NCI-H82 treated with DMSO at 0.1 percent for 48 hours (cell line): ENCODE measurements around the gene AP5B1.

Source experiments
- DNase-seq: peaks from one replicate; lab custom pipeline; 2025; ENCODE audit not compliant: unreplicated experiment; lab: John Stamatoyannopoulos, UW

Gene AP5B1, protein sequence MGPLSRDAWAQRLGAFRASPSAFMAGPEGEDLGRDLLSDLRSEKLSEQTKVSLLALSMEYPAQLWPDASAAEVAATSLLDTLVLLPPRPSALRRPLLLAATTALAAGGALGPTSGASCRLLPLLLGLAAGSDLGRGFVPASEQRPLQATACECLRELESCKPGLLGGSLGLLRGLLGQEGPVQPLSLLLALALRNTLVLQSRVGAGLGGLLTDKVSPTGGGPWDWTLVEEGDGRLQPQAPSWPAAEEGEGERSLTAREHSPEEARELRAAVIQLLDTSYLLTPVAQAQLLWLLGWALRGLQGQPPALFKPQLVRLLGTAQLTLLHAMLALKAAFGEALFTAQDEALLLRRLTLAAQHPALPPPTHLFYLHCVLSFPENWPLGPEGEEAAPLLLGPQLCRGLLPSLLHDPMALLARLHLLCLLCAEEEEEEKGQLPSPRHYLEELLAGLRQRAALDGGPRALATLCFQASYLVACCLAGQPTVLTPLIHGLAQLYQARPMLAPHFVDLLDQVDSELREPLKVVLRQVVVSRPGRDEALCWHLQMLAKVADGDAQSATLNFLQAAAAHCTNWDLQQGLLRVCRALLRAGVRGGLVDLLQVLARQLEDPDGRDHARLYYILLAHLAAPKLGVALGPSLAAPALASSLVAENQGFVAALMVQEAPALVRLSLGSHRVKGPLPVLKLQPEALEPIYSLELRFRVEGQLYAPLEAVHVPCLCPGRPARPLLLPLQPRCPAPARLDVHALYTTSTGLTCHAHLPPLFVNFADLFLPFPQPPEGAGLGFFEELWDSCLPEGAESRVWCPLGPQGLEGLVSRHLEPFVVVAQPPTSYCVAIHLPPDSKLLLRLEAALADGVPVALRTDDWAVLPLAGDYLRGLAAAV

DNA sequence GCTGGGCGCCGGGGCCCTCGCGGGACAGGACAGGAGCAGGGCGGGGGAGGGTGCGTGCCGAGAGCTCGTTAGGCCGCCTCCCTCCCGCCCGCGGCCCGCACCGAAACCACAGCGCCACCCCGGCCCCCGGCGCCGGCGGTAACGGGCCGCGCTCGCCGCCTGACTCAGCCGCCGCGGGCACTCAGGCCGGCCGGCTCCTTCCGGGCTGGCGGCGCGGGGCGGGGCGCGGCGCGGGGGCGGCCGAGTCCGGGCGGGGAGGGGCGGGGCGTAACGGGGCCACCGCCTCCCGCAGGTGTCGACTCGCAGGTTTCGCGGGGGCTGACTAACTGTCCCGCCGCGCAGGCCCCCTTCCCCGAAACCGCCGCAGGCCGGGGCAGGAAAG is at the start of gene AP5B1:
AP5B1 (minus strand) TSS at position 207 of the 382 bp plus-strand sequence. CDS start 385 bp downstream, outside the sequence.
- no peak for DNase-seq

DNA sequence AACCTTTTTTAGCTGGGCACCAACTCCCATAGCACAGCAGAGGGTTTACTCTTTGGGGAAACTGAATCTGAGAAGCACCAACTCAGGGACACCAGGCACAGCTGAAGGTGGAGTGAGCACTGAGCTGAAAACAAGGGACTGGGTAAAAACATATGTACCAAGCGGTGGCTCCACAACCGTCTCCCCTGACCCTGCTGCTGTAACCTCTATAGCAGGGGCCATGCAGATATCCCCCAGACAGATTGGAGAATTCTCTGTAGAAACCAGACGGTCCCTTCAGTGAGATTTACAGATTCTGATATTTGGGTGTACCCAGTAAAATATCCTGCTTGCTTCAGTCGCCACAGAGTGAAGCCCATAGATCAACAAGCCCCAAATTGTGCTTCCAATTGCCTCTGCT is 48.7 kb upstream of the AP5B1 start:
- no peak for DNase-seq

DNA sequence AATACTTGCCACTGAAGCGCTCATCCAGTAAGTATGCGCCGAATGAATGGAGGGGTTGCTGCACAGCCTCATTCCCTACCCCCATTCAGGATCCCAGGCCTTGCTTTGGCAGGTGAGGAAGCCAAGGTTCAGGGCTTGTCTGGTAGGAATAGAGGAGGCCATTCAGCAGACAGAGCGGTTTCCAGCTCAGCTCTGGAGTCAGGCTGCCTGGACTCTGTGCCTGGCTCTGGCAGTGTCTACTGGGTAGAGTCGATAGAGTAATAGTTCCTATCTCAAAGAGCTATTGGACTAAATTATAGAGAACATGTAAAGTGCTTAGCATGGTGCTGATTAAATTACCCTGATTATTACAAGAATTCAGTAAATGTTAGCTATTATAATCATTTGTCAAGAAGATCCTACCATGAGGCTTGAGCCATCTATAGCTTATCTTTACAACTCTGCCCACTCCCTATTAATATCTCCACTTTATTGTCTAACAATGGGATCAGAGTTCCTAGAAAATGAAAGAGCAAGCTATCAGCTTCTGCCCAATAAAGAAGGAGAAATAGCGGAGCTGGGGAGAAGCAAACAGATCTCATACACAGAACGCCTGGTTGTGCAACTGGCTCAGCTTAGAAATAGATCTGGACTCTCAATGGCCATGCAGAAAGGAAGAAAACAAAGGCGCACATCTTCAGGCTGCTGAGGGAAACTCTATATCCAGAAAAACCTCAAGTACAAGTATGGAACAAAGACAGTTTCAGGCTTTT is 46.4 kb upstream of the AP5B1 start:
- no peak for DNase-seq

DNA sequence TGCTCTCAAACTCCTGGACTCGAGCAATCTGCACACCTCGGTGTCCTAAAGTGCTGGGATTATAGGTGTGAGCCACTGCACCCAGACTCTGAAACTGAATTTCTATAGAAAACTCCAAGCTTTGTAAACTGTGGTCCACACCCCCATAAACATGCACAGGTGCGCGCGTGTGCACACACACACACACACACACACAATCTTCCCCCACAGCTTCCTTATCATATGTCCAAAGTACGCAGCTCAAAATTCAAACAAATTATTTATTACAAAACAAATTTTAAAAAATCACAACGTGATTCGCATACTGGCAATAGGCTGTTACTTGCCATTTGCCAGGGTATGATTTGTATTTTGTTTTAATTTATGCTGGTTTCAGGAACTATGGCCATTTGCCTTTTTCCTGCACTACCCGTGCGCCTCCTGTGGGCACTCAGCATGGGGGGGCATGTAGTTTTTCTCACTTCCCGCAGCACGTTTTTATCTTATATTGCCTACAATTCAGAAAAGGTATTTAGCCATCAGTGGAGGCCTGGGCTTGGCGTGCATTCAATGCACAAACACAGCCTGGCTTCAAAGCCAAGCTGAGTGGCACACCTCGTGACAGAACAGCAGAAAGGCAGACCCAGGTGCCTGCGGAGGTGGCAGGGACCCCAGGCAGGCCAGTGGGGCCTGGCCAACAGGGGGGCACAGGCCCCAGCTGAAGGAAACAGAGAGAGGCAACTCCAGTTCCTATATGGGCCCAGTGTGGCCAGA is 42.2 kb upstream of the AP5B1 start:
- no peak for DNase-seq

DNA sequence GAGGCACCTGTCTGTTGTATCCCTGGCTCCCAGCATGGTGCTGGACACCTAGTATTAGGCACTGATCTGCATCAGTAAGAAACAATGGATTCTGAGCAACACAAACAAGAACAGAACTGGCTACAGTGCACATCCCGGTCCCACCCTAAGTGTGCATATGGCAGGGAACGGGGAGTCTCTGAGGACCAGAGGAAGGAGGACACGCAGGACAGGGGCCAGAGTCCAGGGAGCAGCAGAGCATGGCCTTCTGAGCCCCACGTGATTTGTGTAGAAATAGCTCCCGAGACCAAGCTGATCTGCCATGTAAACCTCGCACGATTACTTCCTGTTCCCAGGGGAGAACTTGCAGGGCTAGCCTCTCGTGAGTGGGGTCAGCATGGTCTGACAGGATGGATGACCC is 40.3 kb upstream of the AP5B1 start:
- DNase-seq = no peak

DNA sequence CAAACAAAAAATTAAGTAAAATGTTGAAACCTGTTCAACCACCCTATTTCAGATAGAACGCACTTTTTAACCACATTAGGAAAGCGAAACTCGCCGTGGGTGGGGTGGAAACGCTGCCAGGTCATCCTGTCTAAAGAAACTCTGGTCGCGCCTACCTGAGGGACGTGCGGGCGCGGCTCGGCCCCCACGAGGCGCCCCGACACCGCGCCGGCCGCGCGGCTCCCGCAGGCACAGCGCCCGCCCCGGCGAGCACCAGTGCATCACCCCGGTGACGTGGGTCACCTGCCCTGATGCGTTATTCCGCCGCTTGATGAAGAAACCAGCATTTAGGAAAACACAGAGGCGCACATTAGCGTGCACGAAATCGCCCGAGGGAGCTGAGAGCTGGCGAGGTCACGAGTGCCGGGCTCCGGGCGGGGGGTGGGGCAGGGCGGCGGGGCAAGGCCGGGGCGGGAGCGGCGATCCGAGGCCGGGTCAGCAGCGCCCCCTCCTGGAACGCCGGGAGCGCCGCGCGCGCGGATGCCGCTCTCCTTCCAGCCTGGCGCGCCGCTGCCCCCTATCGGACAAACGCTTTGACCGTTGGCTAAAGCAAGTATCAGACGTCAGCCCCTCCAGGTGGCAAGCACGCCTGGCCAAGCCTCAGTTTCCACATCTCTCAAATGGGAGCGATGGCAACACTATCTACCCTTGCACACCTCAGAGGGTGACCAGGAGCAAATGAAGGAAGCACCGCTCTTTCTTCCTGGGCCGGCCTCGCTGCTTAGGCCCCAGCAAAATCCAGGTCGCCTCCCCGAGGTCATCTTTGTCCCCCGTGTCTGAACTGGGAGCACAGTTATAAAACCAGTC is 37.3 kb upstream of the AP5B1 start:
- peak; percentile 40 for DNase-seq

DNA sequence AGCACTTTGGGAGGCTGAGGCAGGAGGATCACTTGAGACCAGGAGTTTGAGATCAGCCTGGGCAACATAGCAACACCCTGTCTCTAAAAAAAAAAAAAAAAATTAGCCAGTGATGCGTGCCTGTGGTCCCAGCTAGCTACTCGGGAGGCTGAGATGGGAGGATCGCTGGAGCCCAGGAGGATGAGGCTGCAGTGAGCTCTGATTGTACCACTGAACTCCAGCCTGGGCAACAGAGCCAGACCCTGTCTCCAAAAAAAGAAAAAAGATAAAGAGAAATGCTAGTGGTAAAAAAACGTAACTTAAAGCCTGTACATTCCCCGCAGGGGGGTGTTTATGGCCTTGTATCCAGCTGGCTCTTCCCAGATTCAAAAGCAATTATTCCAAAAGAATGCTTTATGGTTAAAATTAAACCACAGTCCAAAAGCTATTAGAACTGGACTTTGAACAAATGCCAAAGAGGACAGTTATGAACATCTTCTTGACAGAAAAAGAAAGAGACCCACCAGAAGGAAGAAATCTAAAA is 36.6 kb upstream of the AP5B1 start:
- DNase-seq = no peak

DNA sequence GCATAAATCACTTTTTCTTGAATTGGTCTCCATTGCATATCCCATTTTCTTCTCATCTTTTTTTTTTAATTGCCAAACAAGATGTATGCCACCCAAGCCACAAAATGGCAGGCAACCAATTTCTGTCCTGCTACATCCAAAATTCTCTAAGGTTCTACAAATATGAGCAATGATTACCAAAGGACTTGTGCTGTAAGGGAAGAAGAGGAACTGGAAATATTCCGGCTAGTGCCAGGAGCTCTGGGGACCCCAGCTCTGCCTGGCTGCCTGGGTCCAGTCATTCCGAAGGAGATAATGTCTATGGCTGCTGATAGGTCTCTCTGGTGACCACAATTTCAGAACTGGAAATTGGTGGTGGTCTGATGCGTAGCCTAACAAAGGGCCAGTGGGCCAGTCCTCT is 35.9 kb upstream of the AP5B1 start:
- no peak for DNase-seq

DNA sequence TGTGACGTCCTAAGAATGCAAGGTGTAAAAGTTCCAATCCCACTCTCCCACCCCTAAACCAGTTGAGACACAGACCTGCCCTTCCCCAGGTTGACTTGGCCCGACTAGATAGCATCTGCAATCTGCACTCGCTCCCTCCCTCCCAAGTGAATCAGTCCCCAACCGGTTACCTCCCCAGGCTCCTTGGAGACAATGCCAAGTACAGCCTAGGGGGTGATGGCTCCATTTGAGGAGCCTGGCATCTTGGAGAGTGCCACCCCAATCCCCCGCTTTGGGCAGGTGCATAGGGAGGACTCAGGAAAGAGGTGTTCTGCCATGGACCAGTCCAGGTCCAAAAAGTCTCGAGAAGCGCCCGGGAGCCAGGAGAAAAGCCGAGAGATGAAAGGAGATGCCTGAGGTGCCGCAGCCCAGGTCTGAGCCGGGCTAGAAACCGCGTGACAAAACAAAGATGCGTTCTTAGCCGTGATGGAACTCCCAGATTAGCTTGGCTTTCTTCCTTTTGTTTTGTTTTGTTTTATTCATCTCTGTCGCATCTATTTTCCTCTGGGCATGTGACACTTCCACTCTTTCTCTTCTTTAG is 34.3 kb upstream of the AP5B1 start:
- no peak for DNase-seq

DNA sequence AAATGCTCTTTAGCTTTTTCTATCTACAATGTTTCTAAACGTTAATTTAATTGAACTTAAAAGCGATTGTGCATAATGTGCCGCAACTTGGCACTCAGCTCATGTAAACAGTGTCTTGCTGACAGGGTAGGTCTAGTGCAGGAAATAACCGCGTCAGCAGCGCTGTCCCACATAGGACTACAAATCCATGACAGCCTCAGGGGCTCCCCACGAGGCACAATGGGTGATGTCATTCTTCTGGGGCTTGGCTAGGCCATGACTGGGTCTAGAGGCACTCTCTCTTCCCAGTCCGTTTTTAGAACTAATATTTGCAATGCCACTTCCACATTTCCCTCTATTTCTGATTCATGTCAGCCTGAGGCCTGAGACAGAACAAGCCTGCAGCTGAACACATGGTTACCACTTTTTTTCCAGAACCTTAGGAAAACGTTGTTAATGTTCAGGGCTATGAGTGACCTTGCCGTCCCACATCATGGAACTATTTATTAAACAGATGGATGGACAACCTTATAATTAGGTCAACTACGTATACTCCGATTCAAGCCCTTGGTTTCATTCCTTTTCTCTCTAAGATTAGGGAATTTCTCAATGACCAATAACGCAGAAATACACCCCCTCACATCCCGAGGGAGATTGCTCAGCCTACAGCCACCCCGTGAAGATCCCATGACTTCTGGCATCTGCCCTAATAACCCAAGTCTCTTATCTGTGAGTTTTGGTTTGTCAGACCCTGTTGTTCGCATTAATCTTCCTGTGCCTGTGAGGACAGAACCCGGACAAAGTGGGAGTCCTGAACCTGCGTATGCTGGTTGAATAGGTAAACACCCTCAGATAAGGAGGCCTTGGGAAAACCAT is 33.6 kb upstream of the AP5B1 start:
- no peak for DNase-seq

DNA sequence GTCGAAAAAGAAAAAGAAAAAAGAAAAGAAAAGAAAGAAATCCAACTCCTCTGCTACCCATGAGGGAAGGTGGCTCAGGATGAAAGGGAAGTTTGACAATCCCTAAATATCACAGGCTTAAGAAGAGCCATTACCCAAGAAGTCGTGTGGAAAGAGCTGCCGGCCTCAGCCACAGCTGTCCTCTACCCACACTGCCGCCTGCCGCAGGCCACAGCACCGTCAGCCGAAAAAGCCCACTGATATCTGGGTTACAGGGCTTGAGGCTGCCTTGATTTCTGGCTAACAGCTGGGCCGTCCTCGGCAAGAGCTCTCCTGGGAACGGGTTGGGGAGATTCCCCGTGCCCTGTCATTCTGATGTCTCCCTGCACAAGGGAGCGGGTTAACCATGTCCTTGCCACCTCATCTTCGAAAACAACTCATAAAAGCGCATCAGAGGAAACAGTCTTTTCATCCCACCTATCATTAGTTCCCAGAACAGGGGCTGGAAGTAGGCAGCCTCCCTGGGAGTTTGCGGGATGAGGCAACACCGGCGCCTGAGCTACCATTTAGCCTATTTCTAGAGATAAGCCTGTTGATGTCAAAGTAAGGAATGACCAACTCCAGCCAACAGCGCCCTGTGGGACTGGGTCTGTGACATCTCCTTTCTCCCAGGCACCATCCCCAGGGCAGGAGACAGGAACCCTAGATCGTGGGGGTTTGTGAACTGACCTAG is 31.1 kb upstream of the AP5B1 start:
- DNase-seq = no peak

DNA sequence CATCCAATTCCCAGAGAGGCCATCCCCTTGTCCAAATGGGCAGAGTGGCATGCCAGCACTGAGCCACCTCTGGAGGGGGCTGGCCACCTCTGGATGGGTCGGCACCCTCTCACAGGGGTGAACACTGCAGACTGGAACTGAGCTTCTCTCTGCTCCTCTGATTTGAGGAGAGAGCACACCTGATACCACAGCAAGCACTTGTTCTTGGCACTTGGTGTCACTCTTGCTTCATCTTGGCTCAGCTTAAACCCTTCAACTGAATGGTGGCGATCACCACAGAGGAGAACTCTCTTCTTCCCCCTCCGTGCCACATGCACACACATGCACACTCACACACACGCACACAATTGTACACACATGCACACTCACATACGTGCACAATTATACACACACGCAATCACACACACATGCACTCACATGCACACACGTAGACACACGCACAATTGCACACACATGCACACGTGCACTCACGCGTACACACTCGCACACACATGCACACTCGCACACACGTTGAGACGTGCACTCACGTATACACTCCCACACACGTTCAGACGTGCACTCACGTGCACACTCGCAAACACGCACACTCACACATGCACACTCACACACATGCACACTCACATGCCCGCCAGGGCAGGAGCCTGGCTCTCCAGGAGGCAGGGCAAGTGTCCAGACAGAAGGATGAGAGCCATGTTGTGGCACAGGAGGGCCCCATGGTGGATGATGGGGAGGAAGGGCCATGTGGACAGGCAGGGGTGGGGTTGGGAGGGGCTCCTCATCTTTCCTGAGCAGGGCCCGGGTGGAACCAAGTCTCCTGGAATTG is 29.5 kb upstream of the AP5B1 start:
- no peak for DNase-seq

DNA sequence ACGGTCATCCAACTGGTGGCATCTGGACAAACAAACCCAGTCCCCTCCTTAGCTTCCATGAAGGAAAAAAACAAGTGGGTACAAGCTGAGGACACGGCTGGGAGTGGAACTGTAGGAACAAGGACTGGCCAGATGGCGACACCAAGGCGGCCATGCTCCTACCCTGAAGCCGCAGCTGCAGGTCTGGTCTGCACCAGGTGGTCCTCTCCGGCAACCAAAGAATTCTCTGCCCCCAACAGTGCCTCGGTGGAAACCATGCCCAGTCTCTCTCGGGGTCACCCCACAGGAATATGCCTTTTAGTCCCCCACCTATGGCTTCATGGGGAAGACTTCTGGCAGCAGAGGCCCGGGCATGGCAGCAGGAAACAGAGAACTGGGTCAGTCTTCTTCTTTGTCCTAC is 28.7 kb upstream of the AP5B1 start:
- DNase-seq = no peak

DNA sequence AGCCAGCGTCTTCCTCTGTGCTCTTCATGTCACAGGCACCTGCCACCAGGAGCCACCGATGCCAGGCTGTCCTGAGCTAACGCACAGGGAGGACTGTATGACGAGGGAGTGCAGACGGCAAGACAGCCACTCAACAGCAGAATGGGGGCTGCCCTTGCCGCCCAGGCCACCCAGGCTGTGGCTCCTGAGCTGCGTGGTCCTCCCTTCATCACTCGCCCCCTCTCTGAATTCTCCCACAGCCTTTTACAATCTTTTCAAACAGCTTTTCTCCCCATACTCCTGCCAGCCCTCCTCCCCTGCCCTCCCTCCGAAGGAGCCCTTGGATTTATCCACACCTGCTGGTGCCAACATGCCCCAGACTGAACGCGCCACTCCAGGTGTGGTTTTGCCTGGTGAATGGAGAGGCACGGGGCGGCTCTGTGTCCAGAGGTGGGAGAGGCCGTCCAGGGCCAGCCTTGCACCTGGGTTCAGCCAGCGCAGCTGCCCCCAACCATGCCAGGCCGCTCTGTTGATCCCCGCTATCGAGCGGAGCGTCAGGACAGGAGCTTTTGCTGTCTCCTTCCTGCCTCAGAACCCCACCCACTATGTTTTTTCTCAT is 28.1 kb upstream of the AP5B1 start:
- DNase-seq = no peak

DNA sequence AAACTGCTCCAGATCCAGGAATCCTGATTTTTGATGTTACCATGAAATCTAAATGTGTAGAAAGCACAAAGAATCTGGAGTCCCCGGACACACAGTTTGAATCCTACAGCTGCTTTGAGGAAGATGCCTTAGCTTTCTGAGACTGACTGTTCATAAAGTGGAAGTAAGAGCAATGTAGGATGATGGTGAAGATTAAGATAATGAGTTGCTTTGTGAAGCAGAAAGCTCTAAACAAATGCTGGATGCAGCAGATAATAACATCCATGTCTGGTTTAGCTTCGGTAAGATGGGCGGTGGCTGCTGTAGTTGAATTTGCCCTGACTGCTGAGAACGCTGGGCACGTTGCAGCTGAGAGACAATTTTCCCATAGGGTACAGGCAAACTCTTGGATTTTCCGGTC is 26.2 kb upstream of the AP5B1 start:
- DNase-seq = no peak

DNA sequence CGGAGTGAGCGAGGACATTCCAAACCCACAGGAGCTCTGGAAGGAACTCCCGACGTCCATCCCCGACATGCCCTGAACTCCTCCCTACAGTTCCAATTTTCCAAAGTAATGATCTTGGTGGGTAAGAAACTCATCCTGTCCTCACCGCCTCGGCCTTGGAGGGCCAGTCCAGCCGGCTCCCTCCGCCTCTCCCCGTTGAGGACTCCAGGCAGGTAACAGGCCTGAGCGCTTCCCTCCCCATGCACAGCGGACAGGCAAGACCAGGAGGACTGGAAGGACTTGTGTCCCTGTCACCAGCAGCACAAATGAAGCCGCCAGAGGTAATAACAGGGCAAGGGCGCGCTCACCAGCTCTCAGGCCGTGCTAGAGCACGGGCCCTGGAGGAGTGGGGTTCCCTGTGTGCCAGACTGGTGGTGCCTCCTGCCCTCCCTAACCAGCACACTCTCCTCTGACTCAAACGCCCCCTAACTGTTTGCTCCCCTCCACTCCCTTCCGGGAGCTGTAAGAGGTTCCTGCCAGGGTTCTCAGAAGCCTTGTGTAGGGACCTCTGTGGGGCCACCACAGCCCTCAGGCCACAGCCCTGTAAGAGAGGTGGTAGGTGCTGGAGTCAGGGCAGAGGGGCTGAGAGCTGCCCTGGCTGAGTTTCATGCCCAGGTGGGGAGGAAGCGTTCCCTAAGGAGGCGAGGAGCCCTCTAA is 23.2 kb upstream of the AP5B1 start:
- DNase-seq = no peak
